KMS-11 (cell line): ENCODE data around the gene DHRS3.

Experiments used
- H2AFZ ChIP-seq: fragments of 200-600 bp; sonication (generic); 2 replicates; pipeline ENCODE4 v1.6.1; 2016; ENCODE audit warnings: antibody characterized with exemption, mixed run types, low read depth
- H3K27ac ChIP-seq: fragments of 200-600 bp; sonication (generic); 2 replicates; pipeline ENCODE4 v1.6.1; 2016; ENCODE audit warnings: mild to moderate bottlenecking, mixed run types
- H3K27me3 ChIP-seq: fragments of 200-600 bp; sonication (generic); 2 replicates; pipeline ENCODE4 v1.6.1; 2017; ENCODE audit warnings: mild to moderate bottlenecking, low read depth, mixed run types, moderate library complexity; ENCODE audit not compliant: insufficient read depth
- H3K36me3 ChIP-seq: fragments of 200-600 bp; sonication (generic); 2 replicates; pipeline ENCODE4 v1.6.1; 2017; ENCODE audit warnings: mild to moderate bottlenecking, mixed run types; ENCODE audit not compliant: insufficient read depth
- H3K4me1 ChIP-seq: fragments of 200-600 bp; sonication (generic); 2 replicates; pipeline ENCODE4 v1.6.1; 2016; ENCODE audit warnings: mild to moderate bottlenecking, low read depth, mixed run types; ENCODE audit not compliant: poor library complexity, severe bottlenecking
- H3K4me2 ChIP-seq: fragments of 200-600 bp; sonication (generic); 2 replicates; pipeline ENCODE4 v1.7.0; 2016; ENCODE audit warnings: mild to moderate bottlenecking, mixed run types
- H3K4me3 ChIP-seq: fragments of 200-600 bp; sonication (generic); IDR thresholded peaks from 2 replicates; pipeline ENCODE4 v1.6.1; 2017; ENCODE audit warnings: low read depth, low read length, mixed read lengths; ENCODE audit not compliant: insufficient read depth
- H3K79me2 ChIP-seq: fragments of 200-600 bp; sonication (generic); 2 replicates; pipeline ENCODE4 v1.6.1; 2016; ENCODE audit warnings: low read depth, mixed run types; ENCODE audit not compliant: insufficient read depth
- H3K9ac ChIP-seq: fragments of 200-600 bp; sonication (generic); 2 replicates; pipeline ENCODE4 v1.6.1; 2016; ENCODE audit warnings: mild to moderate bottlenecking, mixed run types
- H4K20me1 ChIP-seq: fragments of 200-600 bp; sonication (generic); 2 replicates; pipeline ENCODE4 v1.6.1; 2016; ENCODE audit warnings: mild to moderate bottlenecking, mixed run types; ENCODE audit not compliant: insufficient read depth
- CTCF ChIP-seq: fragments of 200-600 bp; sonication (generic); conservative IDR thresholded peaks from 2 replicates; pipeline ENCODE4 v1.6.1; 2017; ENCODE audit warnings: low read depth, mild to moderate bottlenecking, antibody characterized with exemption, low read length, moderate library complexity, mixed read lengths

Gene DHRS3

GRCh38 chr1:12570291-12570690 lies 47.7 kb downstream of the DHRS3 start:
- no peak overlapping the region for H3K9ac ChIP-seq

GRCh38 chr1:12568009-12568767 lies 49.8 kb downstream of the DHRS3 start:
- TF ChIP-seq CTCF = no peak
- Histone ChIP-seq H3K9ac (no peak overlapping the region), H3K4me3 (no peak overlapping the region), H3K27me3 (no peaks in the 10 kb centered on the region), H2AFZ (no peak overlapping the region), H3K4me1 (no peaks in the 10 kb centered on the region), H3K27ac (no peak overlapping the region), H3K79me2 (no peaks in the 10 kb centered on the region), H3K4me2 (no peak overlapping the region), H3K36me3 (no peaks in the 10 kb centered on the region), H4K20me1 (no peaks in the 10 kb centered on the region)

More at GRCh38 chr1:12570291-12570690, 47.7 kb downstream of the DHRS3 start:
- no peaks in the 10 kb centered on the region for H3K79me2 ChIP-seq
- H3K27me3 ChIP-seq = no peaks in the 10 kb centered on the region
- H3K4me1 ChIP-seq = no peaks in the 10 kb centered on the region
- H3K27ac ChIP-seq = no peak overlapping the region
- no peak overlapping the region for H3K4me2 ChIP-seq
- H3K4me3 ChIP-seq = no peak overlapping the region
- H3K36me3 ChIP-seq = no peaks in the 10 kb centered on the region
- H4K20me1 ChIP-seq = no peaks in the 10 kb centered on the region
- no peak overlapping the region for H2AFZ ChIP-seq
- TF ChIP-seq CTCF = no peak

- H2AFZ ChIP-seq = no peak overlapping the region
- H3K79me2 ChIP-seq = no peaks in the 10 kb centered on the region
- no peaks in the 10 kb centered on the region for H3K4me1 ChIP-seq
- H3K27me3 ChIP-seq = no peaks in the 10 kb centered on the region
- no peak overlapping the region for H3K4me3 ChIP-seq
- H3K27ac ChIP-seq = no peak overlapping the region
- no peaks in the 10 kb centered on the region for H3K36me3 ChIP-seq
- no peak overlapping the region for H3K9ac ChIP-seq
- H4K20me1 ChIP-seq = no peaks in the 10 kb centered on the region
- no peak overlapping the region for H3K4me2 ChIP-seq
- no peak for TF ChIP-seq CTCF
Observed at GRCh38 chr1:12567288-12567819, 50.7 kb downstream of the DHRS3 start.

- Histone ChIP-seq H3K4me1 (no peaks in the 10 kb centered on the region), H3K79me2 (no peaks in the 10 kb centered on the region), H3K27ac (no peak overlapping the region), H3K27me3 (no peaks in the 10 kb centered on the region), H3K4me3 (no peak overlapping the region), H3K36me3 (no peaks in the 10 kb centered on the region), H3K9ac (no peak overlapping the region), H4K20me1 (no peaks in the 10 kb centered on the region), H2AFZ (no peak overlapping the region), H3K4me2 (no peak overlapping the region)
- no peak for TF ChIP-seq CTCF
Observed at GRCh38 chr1:12566484-12567287, 51.3 kb downstream of the DHRS3 start.
